ENCODE measurements around the gene VPS13D.
"Not testable (repeated sequence)": the region's sequence is repeated elsewhere in the genome, so short reads cannot be mapped to it uniquely, and the experiment has no call there.

Gene VPS13D

GRCh38 chr1:12528021-12528852 is 298.4 kb downstream of the VPS13D start:
- DNase-seq: no peak

GRCh38 chr1:12529640-12530174 is 299.9 kb downstream of the VPS13D start:
- no peak for DNase-seq

- DNase-seq: no peak
Observed at GRCh38 chr1:12530462-12531178, 300.8 kb downstream of the VPS13D start.

- no peak for DNase-seq
Observed at GRCh38 chr1:12531179-12531499, 301.3 kb downstream of the VPS13D start.

- DNase-seq: no peak
Observed at GRCh38 chr1:12532405-12533315, 302.8 kb downstream of the VPS13D start.

GRCh38 chr1:12536023-12536639 is 306.3 kb downstream of the VPS13D start:
- DNase-seq: no peak

- DNase-seq: no peak
Observed at GRCh38 chr1:12537294-12537693, 307.5 kb downstream of the VPS13D start.

- no peak for DNase-seq
Observed at GRCh38 chr1:12537906-12538461, 308.2 kb downstream of the VPS13D start.

- DNase-seq: not testable (repeated sequence)
Observed at GRCh38 chr1:12538536-12538935, 308.7 kb downstream of the VPS13D start.

GRCh38 chr1:12539320-12539704 is 309.5 kb downstream of the VPS13D start:
- DNase-seq: no peak

- no peak for DNase-seq
Observed at GRCh38 chr1:12539705-12540579, 310.1 kb downstream of the VPS13D start.

- DNase-seq: no peak
Observed at GRCh38 chr1:12540580-12541273, 310.9 kb downstream of the VPS13D start.

GRCh38 chr1:12541274-12542137 is 311.7 kb downstream of the VPS13D start:
- no peak for DNase-seq

GRCh38 chr1:12542138-12542465 is 312.3 kb downstream of the VPS13D start:
- DNase-seq: no peak

GRCh38 chr1:12542616-12543592 is 313.1 kb downstream of the VPS13D start:
- DNase-seq: no peak

GRCh38 chr1:12543740-12544154 is 313.9 kb downstream of the VPS13D start:
- no peak for DNase-seq

- no peak for DNase-seq
Observed at GRCh38 chr1:12544357-12544756, 314.5 kb downstream of the VPS13D start.

GRCh38 chr1:12544992-12545391 is 315.2 kb downstream of the VPS13D start:
- DNase-seq: no peak
